ENCODE data around the gene POU4F2.
"Not testable (repeated sequence)": the region's sequence is repeated elsewhere in the genome, so short reads cannot be mapped to it uniquely, and the experiment has no call there.

The POU4F2 gene

DNA sequence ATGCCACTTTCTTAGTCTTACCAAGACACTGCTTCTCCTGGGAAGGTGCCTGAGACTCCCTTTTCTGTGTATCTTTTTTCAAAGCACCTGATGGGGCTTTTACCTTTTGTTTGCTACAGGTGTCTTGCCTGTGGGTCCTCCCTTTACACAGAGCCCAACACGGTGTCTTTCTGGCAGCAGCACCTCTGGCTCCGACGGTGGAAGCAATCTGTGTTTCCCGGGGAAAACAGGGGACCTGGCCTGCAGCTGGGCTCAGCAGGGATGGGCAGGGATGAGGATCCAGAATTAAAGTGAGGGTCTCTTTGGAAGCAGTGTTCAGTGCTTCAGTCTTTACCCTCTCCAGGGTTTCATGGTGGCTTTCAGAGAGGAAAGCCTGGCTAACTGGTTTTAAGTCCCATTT lies 11.3 kb downstream of the POU4F2 start:
- TF ChIP-seq, protein P1, sequence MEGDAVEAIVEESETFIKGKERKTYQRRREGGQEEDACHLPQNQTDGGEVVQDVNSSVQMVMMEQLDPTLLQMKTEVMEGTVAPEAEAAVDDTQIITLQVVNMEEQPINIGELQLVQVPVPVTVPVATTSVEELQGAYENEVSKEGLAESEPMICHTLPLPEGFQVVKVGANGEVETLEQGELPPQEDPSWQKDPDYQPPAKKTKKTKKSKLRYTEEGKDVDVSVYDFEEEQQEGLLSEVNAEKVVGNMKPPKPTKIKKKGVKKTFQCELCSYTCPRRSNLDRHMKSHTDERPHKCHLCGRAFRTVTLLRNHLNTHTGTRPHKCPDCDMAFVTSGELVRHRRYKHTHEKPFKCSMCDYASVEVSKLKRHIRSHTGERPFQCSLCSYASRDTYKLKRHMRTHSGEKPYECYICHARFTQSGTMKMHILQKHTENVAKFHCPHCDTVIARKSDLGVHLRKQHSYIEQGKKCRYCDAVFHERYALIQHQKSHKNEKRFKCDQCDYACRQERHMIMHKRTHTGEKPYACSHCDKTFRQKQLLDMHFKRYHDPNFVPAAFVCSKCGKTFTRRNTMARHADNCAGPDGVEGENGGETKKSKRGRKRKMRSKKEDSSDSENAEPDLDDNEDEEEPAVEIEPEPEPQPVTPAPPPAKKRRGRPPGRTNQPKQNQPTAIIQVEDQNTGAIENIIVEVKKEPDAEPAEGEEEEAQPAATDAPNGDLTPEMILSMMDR (conservative IDR thresholded peaks at IDR 0.05; ENCODE audit: control insufficient read depth, insufficient read depth, low read depth, low read length): no peak
- H3K4me3 ChIP-seq (ENCODE audit: control insufficient read depth, low read depth, low read length): no peak overlapping the region
- no peak for DNase-seq (ENCODE audit: low read depth)

DNA sequence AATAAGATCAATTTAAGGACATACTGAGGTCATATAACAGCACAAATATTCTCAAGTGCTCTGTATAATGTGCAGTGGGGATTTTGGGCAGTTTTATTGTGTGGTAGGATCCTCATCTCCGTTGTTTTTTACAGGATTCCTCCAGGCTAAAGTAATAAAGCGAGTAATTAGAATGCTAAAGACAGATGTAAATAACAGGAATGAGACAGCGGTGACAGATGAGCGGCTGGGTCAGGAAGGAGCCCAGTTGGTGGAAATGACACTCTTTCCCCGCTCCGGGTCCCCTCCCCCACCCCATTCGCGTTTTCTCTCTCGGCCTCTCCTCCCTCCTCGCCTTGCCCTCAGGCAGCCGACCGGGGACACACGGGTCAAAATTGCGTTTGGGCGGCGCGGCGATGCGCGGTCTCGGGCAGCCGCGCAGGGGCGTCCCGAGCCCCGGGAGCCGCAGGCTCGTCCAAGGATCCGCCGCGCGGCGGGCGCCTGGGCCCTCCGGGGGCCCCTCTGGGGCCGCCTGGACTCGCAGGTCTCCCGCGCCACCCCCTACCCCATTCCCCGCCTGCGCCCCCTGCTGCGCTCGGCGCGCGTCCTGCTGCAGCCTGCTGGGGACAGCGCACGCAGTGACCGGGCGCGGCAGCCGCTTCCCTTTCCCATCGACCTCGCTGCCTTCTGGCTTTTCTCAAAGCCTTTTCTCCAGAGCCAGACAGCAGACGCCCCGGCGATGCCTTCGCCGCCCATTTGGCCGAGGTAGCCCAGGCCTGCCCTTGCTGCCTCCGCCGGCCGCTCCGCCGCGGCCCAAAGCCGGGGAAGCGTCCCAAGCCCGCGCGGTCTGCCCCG lies 16.2 kb downstream of the POU4F2 start:
- peak overlapping the region; percentile 24 for H3K4me3 ChIP-seq (ENCODE audit: control insufficient read depth, low read depth, low read length)
- TF ChIP-seq, protein P1 (conservative IDR thresholded peaks at IDR 0.05; ENCODE audit: control insufficient read depth, insufficient read depth, low read depth, low read length): no peak
- DNase-seq (ENCODE audit: low read depth): peak; percentile 11

DNA sequence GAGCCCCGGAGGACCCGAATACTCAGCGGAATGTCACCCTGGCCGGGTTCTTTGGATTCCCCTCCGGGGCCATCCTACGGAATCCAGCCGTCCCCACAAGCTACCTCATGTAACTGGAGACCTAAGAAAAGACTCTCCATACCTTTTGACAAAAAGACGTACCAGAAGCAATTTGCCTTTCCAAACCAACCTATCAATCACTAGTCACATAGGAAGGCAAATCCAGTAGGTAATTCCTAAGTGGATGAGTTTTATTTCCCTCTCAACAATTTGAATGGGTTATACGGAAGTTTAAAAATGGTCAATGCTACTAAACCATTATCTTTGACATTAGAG lies 16.8 kb downstream of the POU4F2 start:
- TF ChIP-seq, protein P1 (conservative IDR thresholded peaks at IDR 0.05; ENCODE audit: control insufficient read depth, insufficient read depth, low read depth, low read length): no peak
- H3K4me3 ChIP-seq (ENCODE audit: control insufficient read depth, low read depth, low read length): no peak overlapping the region
- DNase-seq (ENCODE audit: low read depth): no peak

DNA sequence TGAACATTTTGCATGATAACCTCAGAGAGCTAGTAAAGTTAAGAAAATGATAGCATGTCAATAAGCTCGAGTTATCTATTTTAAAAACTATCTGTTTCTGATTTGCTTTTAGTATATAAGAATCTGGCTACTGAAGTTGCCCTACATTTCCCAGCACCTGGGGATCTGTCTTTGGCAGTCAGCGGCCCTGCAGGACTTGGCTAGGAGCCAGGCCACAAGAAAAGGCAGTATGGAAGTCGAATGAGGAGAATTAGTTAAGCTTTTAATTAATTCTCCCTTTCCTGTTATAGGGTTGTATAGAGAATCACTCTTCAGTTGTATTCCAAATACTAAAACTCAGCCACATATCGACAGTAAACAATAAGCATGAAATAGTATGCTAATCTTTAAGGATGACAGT lies 22.7 kb downstream of the POU4F2 start:
- TF ChIP-seq, protein P1 (conservative IDR thresholded peaks at IDR 0.05; ENCODE audit: control insufficient read depth, insufficient read depth, low read depth, low read length): no peak

DNA sequence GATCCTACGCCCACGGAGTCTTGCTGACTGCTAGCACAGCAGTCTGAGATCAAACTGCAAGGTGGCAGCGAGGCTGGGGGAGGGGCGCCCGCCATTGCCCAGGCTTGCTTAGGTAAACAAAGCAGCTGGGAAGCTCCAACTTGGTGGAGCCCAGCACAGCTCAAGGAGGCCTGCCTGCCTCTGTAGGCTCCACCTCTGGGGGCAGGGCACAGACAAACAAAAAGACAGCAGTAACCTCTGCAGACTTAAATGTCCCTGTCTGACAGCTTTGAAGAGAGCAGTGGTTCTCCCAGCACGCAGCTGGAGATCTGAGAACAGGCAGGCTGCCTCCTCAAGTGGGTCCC lies 25.2 kb downstream of the POU4F2 start:
- H3K4me3 ChIP-seq (ENCODE audit: control insufficient read depth, low read depth, low read length); DNase-seq (ENCODE audit: low read depth): not testable (repeated sequence)

More for the DNA sequence above, 22.7 kb downstream of the POU4F2 start:
- H3K4me3 ChIP-seq (ENCODE audit: control insufficient read depth, low read depth, low read length): no peak overlapping the region
- DNase-seq (ENCODE audit: low read depth): no peak

DNA sequence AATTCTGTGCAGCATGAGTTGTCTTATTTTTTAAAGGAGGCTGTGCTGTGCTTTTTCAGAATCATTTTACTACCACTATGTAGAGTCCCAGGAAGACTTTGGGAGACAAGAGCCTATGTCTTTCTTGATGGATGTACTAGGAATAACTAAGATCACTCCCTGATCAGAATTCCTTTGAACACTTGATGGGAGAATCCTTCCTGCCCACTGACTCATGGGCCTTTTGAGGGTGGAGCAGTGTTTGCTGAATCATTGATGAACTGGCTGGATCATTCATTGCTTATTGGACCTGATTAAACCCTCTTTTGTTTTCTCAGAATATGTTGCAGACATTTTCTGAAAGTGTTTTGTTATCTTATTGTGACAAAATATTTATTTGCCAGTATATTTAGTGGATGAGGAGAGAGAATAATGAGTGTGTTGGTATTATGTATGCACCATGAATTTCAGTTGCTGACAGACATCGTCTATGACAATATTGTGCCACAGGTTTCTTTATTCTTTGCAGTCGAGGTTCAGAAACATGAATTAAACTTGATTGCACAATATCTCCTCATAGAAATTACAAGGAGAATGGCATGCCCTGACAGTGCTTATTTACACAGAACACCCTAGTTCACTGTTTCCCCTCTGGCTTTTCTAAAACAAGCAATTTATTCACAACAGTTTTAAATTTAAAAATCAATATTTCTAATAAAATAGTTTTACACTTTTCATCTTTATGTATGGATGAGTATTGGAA lies 36.3 kb downstream of the POU4F2 start:
- TF ChIP-seq, protein P1 (conservative IDR thresholded peaks at IDR 0.05; ENCODE audit: control insufficient read depth, insufficient read depth, low read depth, low read length): no peak
- DNase-seq (ENCODE audit: low read depth): no peak
- H3K4me3 ChIP-seq (ENCODE audit: control insufficient read depth, low read depth, low read length): no peak overlapping the region

Data from fibroblast of mammary gland (primary cell).